B cell (primary cell): ENCODE measurements around the gene TNXB. TPM values are rescaled to one million over a fixed set of nuclear protein-coding genes. Genes with fewer than 3 reads are reported as not detected.
"Not testable (repeated sequence)": the region's sequence is repeated elsewhere in the genome, so short reads cannot be mapped to it uniquely, and the experiment has no call there.

Experiments
- ATAC-seq: fragments of 200-7000 bp; cut with Tn5 transposase; one replicate; pipeline ENCODE4 v1.10.0; 2021; ENCODE audit warnings: low read depth, mild to moderate bottlenecking, moderate number of reproducible peaks, moderate library complexity
- CTCF ChIA-PET: fragments of 350-600 bp; sonication (Branson Sonifier 250); formaldehyde crosslinking; loops from one replicate; lab custom pipeline; 2021; ENCODE audit warnings: antibody characterized with exemption, inconsistent platforms; lab: Charles Lee
- POLR2A ChIA-PET: fragments of 350-600 bp; sonication (Branson Sonifier 250); formaldehyde crosslinking; loops from one replicate; lab custom pipeline; 2021; ENCODE audit warnings: antibody characterized with exemption; lab: Charles Lee
- DNase-seq: peaks from one replicate; pipeline ENCODE4 v3.0.0; 2013
- H2AFZ ChIP-seq: 2 replicates; pipeline ENCODE4 v1.6.1; 2012; ENCODE audit warnings: mild to moderate bottlenecking, low read depth, low read length; ENCODE audit not compliant: insufficient read depth, poor library complexity, severe bottlenecking
- H3K27ac ChIP-seq, 2 donors: 1 replicate in 1 of 2; 2 replicates in 1 of 2; pipeline ENCODE4 v1.5.1; 2012 to 2013; ENCODE audit warnings: low read length in 2 of 2, mild to moderate bottlenecking in 2 of 2, moderate library complexity in 1 of 2
- H3K27me3 ChIP-seq, 4 experiments: fragments of 200-600 bp in 1 of 4; sonication (generic) in 1 of 4; replicated peaks in 1 of 4; 1 replicate in 2 of 4; 2 replicates in 2 of 4; pipeline versions ENCODE4 v1.6.1 to v1.7.0; 2013 to 2016; ENCODE audit warnings: low read length in 3 of 4, mild to moderate bottlenecking in 2 of 4, mixed read lengths in 1 of 4, moderate library complexity in 1 of 4; ENCODE audit not compliant: insufficient read depth in 4 of 4, control insufficient read depth in 3 of 4; ENCODE audit errors: control extremely low read depth in 1 of 4
- H3K36me3 ChIP-seq, 2 experiments: replicated peaks in 1 of 2; 1 replicate in 1 of 2; 2 replicates in 1 of 2; pipeline versions ENCODE4 v1.6.1 to v1.7.1; 2013; ENCODE audit warnings: low read length in 1 of 2; ENCODE audit not compliant: insufficient read depth in 2 of 2, control insufficient read depth in 1 of 2; ENCODE audit errors: control extremely low read depth in 1 of 2, extremely low read depth in 1 of 2
- H3K4me1 ChIP-seq, 2 donors: fragments of 200-600 bp in 1 of 2; sonication (generic) in 1 of 2; 1 replicate in 1 of 2; 2 replicates in 1 of 2; pipeline versions ENCODE4 v1.5.1 to v1.6.1; 2013 to 2017; ENCODE audit warnings: low read length in 2 of 2; ENCODE audit not compliant: control insufficient read depth in 2 of 2, insufficient read depth in 2 of 2
- H3K4me2 ChIP-seq: replicated peaks from 2 replicates; pipeline ENCODE3; 2012; ENCODE audit warnings: mild to moderate bottlenecking, low read depth, low read length; ENCODE audit not compliant: poor library complexity, severe bottlenecking
- H3K4me3 ChIP-seq, 5 experiments: fragments of 200-600 bp in 1 of 5; sonication (generic) in 1 of 5; 1 replicate in 3 of 5; 2 replicates in 2 of 5; pipeline versions ENCODE4 v1.5.1 to v1.7.0; 2011 to 2016; ENCODE audit warnings: low read length in 4 of 5, mild to moderate bottlenecking in 4 of 5, low read depth in 2 of 5, control low read depth in 1 of 5, moderate library complexity in 1 of 5; ENCODE audit not compliant: insufficient read depth in 1 of 5; ENCODE audit errors: control extremely low read depth in 1 of 5, extremely low read depth in 1 of 5
- H3K79me2 ChIP-seq: fragments of 200-600 bp; sonication (generic); one replicate; pipeline ENCODE4 v1.6.0; 2016; ENCODE audit warnings: low read length; ENCODE audit not compliant: control insufficient read depth, insufficient read depth
- H3K9ac ChIP-seq: fragments of 200-600 bp; sonication (generic); 2 replicates; pipeline ENCODE4 v1.6.1; 2017; ENCODE audit warnings: mild to moderate bottlenecking, low read length, moderate library complexity
- H3K9me3 ChIP-seq, 3 donors: one replicate each; pipeline versions ENCODE4 v1.6.1 to v1.7.1; 2013; ENCODE audit warnings: low read length in 2 of 3; ENCODE audit not compliant: control insufficient read depth in 2 of 3, insufficient read depth in 1 of 3; ENCODE audit errors: control extremely low read depth in 1 of 3
- H4K20me1 ChIP-seq: 2 replicates; pipeline ENCODE4 v1.6.0; 2012; ENCODE audit warnings: mild to moderate bottlenecking, low read length; ENCODE audit not compliant: insufficient read depth, control insufficient read depth, poor library complexity, severe bottlenecking
- H3K27ac Mint-ChIP-seq: one replicate; pipeline ENCODE4 v1.8.0; 2021; ENCODE audit warnings: mixed read lengths
- H3K27me3 Mint-ChIP-seq: one replicate; pipeline ENCODE4 v1.8.0; 2021; ENCODE audit warnings: mixed read lengths
- H3K4me1 Mint-ChIP-seq: one replicate; pipeline ENCODE4 v1.8.0; 2021; ENCODE audit warnings: mixed read lengths
- H3K4me3 Mint-ChIP-seq: one replicate; pipeline ENCODE4 v1.8.0; 2021; ENCODE audit warnings: mixed read lengths
- H3K9me3 Mint-ChIP-seq: one replicate; pipeline ENCODE4 v1.8.0; 2022; ENCODE audit warnings: mixed read lengths; ENCODE audit not compliant: insufficient read depth
- EZH2 ChIP-seq: IDR thresholded peaks from 2 replicates; pipeline ENCODE4 v1.6.1; 2012; ENCODE audit warnings: borderline replicate concordance, low read depth, mild to moderate bottlenecking, moderate library complexity, low read length; ENCODE audit not compliant: insufficient read depth, poor library complexity, severe bottlenecking
- WGBS: methylation state at CpG from one replicate; pipeline ENCODE4 v1.1.5; 2013; ENCODE audit warnings: missing lambda C conversion rate; ENCODE audit not compliant: insufficient coverage; 5-methylcytosine and 5-hydroxymethylcytosine counted together
- intact Hi-C: fragments of 100-400 bp; cut with micrococcal nuclease; formaldehyde crosslinking; loops from one replicate; pipeline ENCODE4 v1.10.0; 2022
- polyA plus RNA-seq: library from polyadenylated mRNA; depleted of rRNA; stranded (reverse); fragments of >200 nt; gene quantifications from 2 replicates; pipeline ENCODE4 v1.2.3, GENCODE V29; 2012
- total RNA-seq, 2 donors: library from RNA; stranded (reverse); fragments of 120-200 nt in 1 of 2; gene quantifications; 1 replicate in 1 of 2; 2 replicates in 1 of 2; pipeline versions ENCODE4 v1.2.3 to v1.2.4, GENCODE V29; 2013 to 2022
- TF ChIP-seq, protein P1 (sequence below): fragments of 200-600 bp; IDR thresholded peaks from one replicate; pipeline ENCODE4 v1.8.0; 2022; ENCODE audit warnings: antibody characterized with exemption, mild to moderate bottlenecking

Gene TNXB
- total and polyA plus RNA-seq, 2 donors (not counting 1 experiment from before 2014, with no cell fraction given): 1.4 to 19.0 TPM

DNA sequence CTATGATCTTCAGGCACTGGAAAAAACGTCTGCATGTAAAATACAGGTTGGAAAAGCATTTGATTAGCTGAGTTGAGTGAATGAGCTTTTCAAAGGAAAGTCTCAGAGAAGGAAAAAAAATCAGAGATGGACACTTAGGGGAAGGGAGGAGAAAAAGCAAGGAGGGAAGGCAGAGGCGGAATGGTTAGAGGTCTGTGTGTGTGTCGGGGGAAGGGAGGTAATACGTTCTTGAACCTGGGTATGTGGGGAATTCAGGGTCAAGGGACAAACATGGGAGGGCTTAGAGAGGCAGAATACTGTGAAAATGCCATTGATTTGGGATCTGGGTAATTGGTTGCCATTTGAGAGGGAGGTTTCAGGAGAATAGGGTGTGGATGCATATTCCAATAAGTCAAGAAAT lies 37.5 kb upstream of the TNXB start:
- Mint-ChIP-seq H3K27me3 (peaks cover 55% of the 10 kb centered on the region), H3K4me1 (peaks cover 26% of the 10 kb centered on the region), H3K4me3 (no peak overlapping the region), H3K27ac (no peak overlapping the region), H3K9me3 (no peaks in the 10 kb centered on the region)
- Histone ChIP-seq H3K9me3 (peaks cover 0 to 16% (median 3%) of the 10 kb centered on the region in 3 donors), H3K27ac (no peak overlapping the region), H3K4me3 (no peak overlapping the region), H3K27me3 (peaks cover 0 to 43% (median 28%) of the 10 kb centered on the region in 4 experiments), H3K36me3 (no peaks in the 10 kb centered on the region), H2AFZ (no peak overlapping the region), H3K4me2 (no peak overlapping the region), H3K4me1 (peaks cover 15 to 20% of the 10 kb centered on the region in 2 donors), H3K9ac (no peak overlapping the region), H3K79me2 (no peaks in the 10 kb centered on the region), H4K20me1 (no peaks in the 10 kb centered on the region)
- ChIA-PET POLR2A (no interaction called here), CTCF (no interaction called here)
- TF ChIP-seq, protein P1, sequence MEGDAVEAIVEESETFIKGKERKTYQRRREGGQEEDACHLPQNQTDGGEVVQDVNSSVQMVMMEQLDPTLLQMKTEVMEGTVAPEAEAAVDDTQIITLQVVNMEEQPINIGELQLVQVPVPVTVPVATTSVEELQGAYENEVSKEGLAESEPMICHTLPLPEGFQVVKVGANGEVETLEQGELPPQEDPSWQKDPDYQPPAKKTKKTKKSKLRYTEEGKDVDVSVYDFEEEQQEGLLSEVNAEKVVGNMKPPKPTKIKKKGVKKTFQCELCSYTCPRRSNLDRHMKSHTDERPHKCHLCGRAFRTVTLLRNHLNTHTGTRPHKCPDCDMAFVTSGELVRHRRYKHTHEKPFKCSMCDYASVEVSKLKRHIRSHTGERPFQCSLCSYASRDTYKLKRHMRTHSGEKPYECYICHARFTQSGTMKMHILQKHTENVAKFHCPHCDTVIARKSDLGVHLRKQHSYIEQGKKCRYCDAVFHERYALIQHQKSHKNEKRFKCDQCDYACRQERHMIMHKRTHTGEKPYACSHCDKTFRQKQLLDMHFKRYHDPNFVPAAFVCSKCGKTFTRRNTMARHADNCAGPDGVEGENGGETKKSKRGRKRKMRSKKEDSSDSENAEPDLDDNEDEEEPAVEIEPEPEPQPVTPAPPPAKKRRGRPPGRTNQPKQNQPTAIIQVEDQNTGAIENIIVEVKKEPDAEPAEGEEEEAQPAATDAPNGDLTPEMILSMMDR: no peak
- no peak for TF ChIP-seq EZH2
- 73% methylated on average over 4 of the region's 4 CpGs for WGBS
- intact Hi-C loops: no loop called here
- no peak for DNase-seq
- no peak for ATAC-seq

DNA sequence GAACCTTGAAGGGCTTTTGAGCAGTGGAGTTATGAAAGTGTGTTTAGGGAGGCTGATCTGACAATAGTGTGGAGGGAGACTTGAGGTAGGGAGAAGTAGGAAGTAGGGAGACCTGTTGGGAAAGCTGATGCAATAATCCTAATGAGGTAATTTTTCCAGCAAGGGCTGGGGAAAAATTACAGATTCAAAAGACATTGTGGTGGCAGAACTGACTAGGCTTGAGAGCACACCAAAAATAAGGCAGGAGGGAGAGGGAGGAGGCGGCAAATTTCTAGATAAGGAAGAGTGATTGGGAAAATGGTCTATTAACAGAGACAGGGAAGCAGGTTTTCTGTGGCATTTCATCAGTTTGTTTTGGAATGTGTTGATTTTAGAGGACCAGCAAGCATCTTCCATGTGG lies 37.1 kb upstream of the TNXB start:
- H3K27ac Mint-ChIP-seq: no peak overlapping the region
- Histone ChIP-seq H2AFZ (no peak overlapping the region), H4K20me1 (no peaks in the 10 kb centered on the region), H3K4me2 (no peak overlapping the region), H3K27me3 (peaks cover 0 to 42% (median 26%) of the 10 kb centered on the region in 4 experiments), H3K36me3 (no peaks in the 10 kb centered on the region), H3K9me3 (peaks cover 0 to 16% (median 3%) of the 10 kb centered on the region in 3 donors), H3K27ac (no peak overlapping the region), H3K4me1 (peaks cover 15 to 20% of the 10 kb centered on the region in 2 donors), H3K9ac (no peak overlapping the region), H3K4me3 (no peak overlapping the region), H3K79me2 (no peaks in the 10 kb centered on the region)
- ChIA-PET CTCF (no interaction called here), POLR2A (no interaction called here)
- peaks cover 57% of the 10 kb centered on the region for H3K27me3 Mint-ChIP-seq
- TF ChIP-seq, protein P1: no peak
- TF ChIP-seq EZH2: no peak
- intact Hi-C loops: no loop called here
- no peak for DNase-seq
- H3K4me1 Mint-ChIP-seq: peaks cover 25% of the 10 kb centered on the region
- ATAC-seq: no peak
- H3K4me3 Mint-ChIP-seq: no peak overlapping the region
- WGBS: 100% methylated on average over 1 of the region's 1 CpG
- no peaks in the 10 kb centered on the region for H3K9me3 Mint-ChIP-seq

DNA sequence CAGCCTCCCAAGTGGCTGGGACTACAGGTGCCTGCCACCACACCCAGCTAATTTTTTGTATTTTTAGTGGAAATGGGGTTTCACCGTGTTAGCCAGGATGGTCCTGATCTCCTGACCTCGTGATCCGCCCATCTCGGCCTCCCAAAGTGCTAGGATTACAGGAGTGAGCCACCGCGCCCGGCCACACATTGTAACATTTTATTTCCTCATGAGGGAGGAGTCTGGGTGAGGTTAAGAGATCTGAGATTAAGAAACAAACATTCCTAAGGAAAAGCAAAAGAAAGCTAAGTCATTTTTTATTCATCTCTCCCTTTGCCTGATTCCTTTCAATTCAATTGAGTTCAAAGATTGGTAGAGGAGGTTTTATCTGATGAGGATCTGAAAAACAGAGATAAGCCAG lies 35.1 kb upstream of the TNXB start:
- H2AFZ ChIP-seq, H3K27ac Mint-ChIP-seq, H3K27ac ChIP-seq, POLR2A ChIA-PET, DNase-seq, H3K4me3 ChIP-seq, H3K9me3 Mint-ChIP-seq, H3K9me3 ChIP-seq, H4K20me1 ChIP-seq, H3K4me2 ChIP-seq, ATAC-seq, H3K79me2 ChIP-seq, H3K36me3 ChIP-seq, H3K9ac ChIP-seq, intact Hi-C loops, H3K4me3 Mint-ChIP-seq: not testable (repeated sequence)
- WGBS: no CpG with 5 or more reads among the region's 7 CpGs
- H3K27me3 ChIP-seq: peaks cover 0 to 28% (median 16%) of the 10 kb centered on the region in 4 experiments
- Mint-ChIP-seq H3K27me3 (peaks cover 47% of the 10 kb centered on the region), H3K4me1 (peaks cover 12% of the 10 kb centered on the region)
- CTCF ChIA-PET: interaction anchor here (0.6 to 0.7 kb wide), 2 partner anchors 25 to 54 kb away, joined by 3 read pairs; no protein-coding TSS in a partner anchor
- peaks cover 12 to 14% of the 10 kb centered on the region in 2 donors for H3K4me1 ChIP-seq
